OCI-LY1 (cell line): ENCODE results near the gene TIMM13.

Source experiments
- H2AFZ ChIP-seq: fragments of 200-600 bp; sonication (generic), shearing (Covaris generic); 2 replicates; pipeline ENCODE4 v1.6.0; 2014; ENCODE audit warnings: antibody characterized with exemption, mild to moderate bottlenecking, low read length
- H3F3A ChIP-seq: fragments of 200-600 bp; sonication (generic), shearing (Covaris generic); 2 replicates; pipeline ENCODE4 v1.6.0; 2014; ENCODE audit warnings: mild to moderate bottlenecking, antibody characterized with exemption, low read length, moderate library complexity; ENCODE audit not compliant: insufficient read depth
- H3K27ac ChIP-seq: fragments of 200-600 bp; sonication (generic); 2 replicates; pipeline ENCODE4 v1.5.1; 2014; ENCODE audit warnings: low read length, mixed run types, mild to moderate bottlenecking, low read depth; ENCODE audit not compliant: poor library complexity, severe bottlenecking
- H3K27me3 ChIP-seq: fragments of 200-600 bp; sonication (generic); 2 replicates; pipeline ENCODE4 v1.6.0; 2014; ENCODE audit warnings: antibody characterized with exemption, mild to moderate bottlenecking, low read length, moderate library complexity; ENCODE audit not compliant: insufficient read depth
- H3K36me3 ChIP-seq: fragments of 200-600 bp; sonication (generic); 2 replicates; pipeline ENCODE4 v1.6.1; 2014; ENCODE audit warnings: mild to moderate bottlenecking, antibody characterized with exemption, low read length, moderate library complexity, mixed read lengths; ENCODE audit not compliant: insufficient read depth
- H3K4me1 ChIP-seq: fragments of 200-600 bp; sonication (generic); 2 replicates; pipeline ENCODE4 v1.5.1; 2014; ENCODE audit warnings: mild to moderate bottlenecking, low read length, moderate library complexity; ENCODE audit not compliant: insufficient read depth, severe bottlenecking
- H3K4me2 ChIP-seq: fragments of 200-600 bp; sonication (generic), shearing (Covaris generic); 2 replicates; pipeline ENCODE4 v1.6.1; 2014; ENCODE audit warnings: low read length
- H3K4me3 ChIP-seq: fragments of 200-600 bp; sonication (generic); 2 replicates; pipeline ENCODE4 v1.5.1; 2014; ENCODE audit warnings: low read length, low read depth, mild to moderate bottlenecking, mixed read lengths; ENCODE audit not compliant: poor library complexity, severe bottlenecking
- H3K79me2 ChIP-seq: fragments of 200-600 bp; shearing (Covaris generic); 2 replicates; pipeline ENCODE4 v1.6.1; 2016; ENCODE audit warnings: mixed run types, low read length, mixed read lengths; ENCODE audit not compliant: insufficient read depth
- H3K9ac ChIP-seq: fragments of 200-600 bp; sonication (generic), shearing (Covaris generic); 2 replicates; pipeline ENCODE4 v1.6.1; 2014; ENCODE audit warnings: mild to moderate bottlenecking, low read length, mixed read lengths
- H3K9me2 ChIP-seq: fragments of 200-600 bp; sonication (generic), shearing (Covaris generic); 2 replicates; pipeline ENCODE4 v1.6.1; 2014; ENCODE audit warnings: low read depth, mild to moderate bottlenecking, low read length, mixed read lengths
- H3K9me3 ChIP-seq: fragments of 200-600 bp; shearing (Covaris generic); 2 replicates; pipeline ENCODE4 v1.6.1; 2014; ENCODE audit warnings: low read length, mixed read lengths
- H4K20me1 ChIP-seq: fragments of 200-600 bp; sonication (generic), shearing (Covaris generic); 2 replicates; pipeline ENCODE4 v1.6.0; 2016; ENCODE audit warnings: mild to moderate bottlenecking, low read length; ENCODE audit not compliant: insufficient read depth
- EZH2 ChIP-seq: fragments of 200-600 bp; sonication (generic), shearing (Covaris generic); IDR thresholded peaks from 2 replicates; pipeline ENCODE4 v1.8.0; 2017; ENCODE audit warnings: borderline replicate concordance, mixed run types, mild to moderate bottlenecking, antibody characterized with exemption, low read length, moderate library complexity, mixed read lengths
- TF ChIP-seq, protein P1 (sequence below): fragments of 200-600 bp; sonication (generic), shearing (Covaris generic); IDR thresholded peaks from 2 replicates; pipeline ENCODE4 v1.5.1; 2017; ENCODE audit warnings: mild to moderate bottlenecking, antibody characterized with exemption, low read length, moderate library complexity, mixed read lengths

The TIMM13 gene

DNA sequence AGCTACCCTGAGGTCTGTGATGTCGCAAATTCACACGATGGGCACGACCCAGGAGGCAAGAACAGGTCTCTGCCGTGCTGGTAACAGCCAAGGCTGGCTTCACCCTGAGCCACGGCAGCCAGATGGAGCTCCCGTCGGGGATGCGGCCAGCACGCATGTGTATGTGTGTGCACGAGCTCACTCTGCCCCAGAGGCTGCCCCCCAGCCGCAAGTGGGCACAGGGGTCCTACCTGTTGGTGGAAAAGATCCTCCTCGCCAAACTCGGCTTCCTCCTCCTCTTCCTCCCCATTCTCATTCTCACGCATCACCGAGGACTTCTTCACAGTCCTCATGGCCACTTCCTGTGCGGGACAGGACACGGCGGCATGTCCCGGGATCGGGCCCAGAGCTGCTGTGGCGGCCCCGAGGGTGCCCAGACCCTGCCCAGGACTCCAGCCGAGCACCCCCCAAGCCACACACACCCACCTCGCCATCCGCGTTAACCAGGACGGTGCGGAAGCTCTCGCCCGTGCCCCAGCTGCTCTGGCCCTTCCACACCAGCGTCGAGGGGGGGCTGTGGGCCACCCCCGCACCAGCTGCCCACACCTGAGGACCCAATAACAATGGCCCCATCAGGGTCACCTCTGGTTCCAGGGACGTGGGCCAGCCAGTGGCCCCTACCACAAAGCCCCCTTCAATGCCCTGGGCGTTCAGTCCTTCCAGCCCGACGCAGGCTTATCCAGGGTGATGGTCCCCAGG, 4.1 kb upstream of the TIMM13 start:
- H3K4me1 ChIP-seq: peaks cover 16% of the 10 kb centered on the region

DNA sequence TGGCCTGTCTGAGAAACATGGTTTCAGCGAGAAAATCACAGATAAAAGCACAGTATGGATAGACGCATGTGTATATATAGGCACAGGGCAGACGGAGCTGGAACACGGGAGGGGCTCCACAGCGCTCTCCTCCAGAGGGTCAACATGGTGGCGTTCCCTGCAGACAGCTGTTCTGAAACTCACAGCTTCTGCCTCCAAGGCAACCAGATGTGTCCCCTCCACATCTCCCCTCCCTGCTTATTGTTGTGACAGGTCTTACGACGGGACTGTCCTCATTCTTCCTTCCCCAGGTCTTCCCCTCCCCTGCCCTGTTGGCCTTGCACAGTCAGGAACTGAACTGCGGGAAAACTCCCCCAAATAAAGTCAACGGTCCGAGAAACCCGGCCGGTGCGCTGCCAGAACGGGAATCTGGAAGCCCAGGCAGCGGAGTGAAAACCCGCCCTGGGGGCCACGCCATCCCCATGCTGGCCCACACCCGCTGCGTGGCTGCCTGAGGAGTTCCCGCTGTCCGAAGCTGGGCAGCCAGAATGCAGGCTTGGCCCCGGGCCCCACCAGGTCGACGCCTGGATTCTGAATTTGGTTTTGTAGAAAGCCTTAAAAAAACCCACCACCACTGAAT, 2.6 kb upstream of the TIMM13 start:
- Histone ChIP-seq H3K79me2 (peaks cover 14% of the 10 kb centered on the region), H4K20me1 (no peaks in the 10 kb centered on the region), H3F3A (no peaks in the 10 kb centered on the region), H3K4me1 (peaks cover 26% of the 10 kb centered on the region), H3K9me2 (no peaks in the 10 kb centered on the region), H3K4me3 (no peak overlapping the region), H3K9me3 (no peaks in the 10 kb centered on the region), H3K4me2 (no peak overlapping the region), H2AFZ (no peak overlapping the region), H3K9ac (no peak overlapping the region), H3K36me3 (peaks cover 66% of the 10 kb centered on the region), H3K27ac (no peak overlapping the region), H3K27me3 (no peaks in the 10 kb centered on the region)
- no peak for TF ChIP-seq EZH2
- TF ChIP-seq, protein P1, sequence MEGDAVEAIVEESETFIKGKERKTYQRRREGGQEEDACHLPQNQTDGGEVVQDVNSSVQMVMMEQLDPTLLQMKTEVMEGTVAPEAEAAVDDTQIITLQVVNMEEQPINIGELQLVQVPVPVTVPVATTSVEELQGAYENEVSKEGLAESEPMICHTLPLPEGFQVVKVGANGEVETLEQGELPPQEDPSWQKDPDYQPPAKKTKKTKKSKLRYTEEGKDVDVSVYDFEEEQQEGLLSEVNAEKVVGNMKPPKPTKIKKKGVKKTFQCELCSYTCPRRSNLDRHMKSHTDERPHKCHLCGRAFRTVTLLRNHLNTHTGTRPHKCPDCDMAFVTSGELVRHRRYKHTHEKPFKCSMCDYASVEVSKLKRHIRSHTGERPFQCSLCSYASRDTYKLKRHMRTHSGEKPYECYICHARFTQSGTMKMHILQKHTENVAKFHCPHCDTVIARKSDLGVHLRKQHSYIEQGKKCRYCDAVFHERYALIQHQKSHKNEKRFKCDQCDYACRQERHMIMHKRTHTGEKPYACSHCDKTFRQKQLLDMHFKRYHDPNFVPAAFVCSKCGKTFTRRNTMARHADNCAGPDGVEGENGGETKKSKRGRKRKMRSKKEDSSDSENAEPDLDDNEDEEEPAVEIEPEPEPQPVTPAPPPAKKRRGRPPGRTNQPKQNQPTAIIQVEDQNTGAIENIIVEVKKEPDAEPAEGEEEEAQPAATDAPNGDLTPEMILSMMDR: no peak

More for the DNA sequence above, 4.1 kb upstream of the TIMM13 start:
- H3K4me2 ChIP-seq: no peak overlapping the region
- H3K79me2 ChIP-seq: peaks cover 5% of the 10 kb centered on the region
- TF ChIP-seq, protein P1: no peak
- no peak for TF ChIP-seq EZH2
- no peak overlapping the region for H3K27ac ChIP-seq
- H3K9me2 ChIP-seq: no peaks in the 10 kb centered on the region
- H2AFZ ChIP-seq: no peak overlapping the region
- H3K9ac ChIP-seq: no peak overlapping the region
- no peak overlapping the region for H3K4me3 ChIP-seq
- no peaks in the 10 kb centered on the region for H4K20me1 ChIP-seq
- no peaks in the 10 kb centered on the region for H3K27me3 ChIP-seq
- no peaks in the 10 kb centered on the region for H3F3A ChIP-seq
- no peaks in the 10 kb centered on the region for H3K9me3 ChIP-seq
- peaks cover 59% of the 10 kb centered on the region for H3K36me3 ChIP-seq

DNA sequence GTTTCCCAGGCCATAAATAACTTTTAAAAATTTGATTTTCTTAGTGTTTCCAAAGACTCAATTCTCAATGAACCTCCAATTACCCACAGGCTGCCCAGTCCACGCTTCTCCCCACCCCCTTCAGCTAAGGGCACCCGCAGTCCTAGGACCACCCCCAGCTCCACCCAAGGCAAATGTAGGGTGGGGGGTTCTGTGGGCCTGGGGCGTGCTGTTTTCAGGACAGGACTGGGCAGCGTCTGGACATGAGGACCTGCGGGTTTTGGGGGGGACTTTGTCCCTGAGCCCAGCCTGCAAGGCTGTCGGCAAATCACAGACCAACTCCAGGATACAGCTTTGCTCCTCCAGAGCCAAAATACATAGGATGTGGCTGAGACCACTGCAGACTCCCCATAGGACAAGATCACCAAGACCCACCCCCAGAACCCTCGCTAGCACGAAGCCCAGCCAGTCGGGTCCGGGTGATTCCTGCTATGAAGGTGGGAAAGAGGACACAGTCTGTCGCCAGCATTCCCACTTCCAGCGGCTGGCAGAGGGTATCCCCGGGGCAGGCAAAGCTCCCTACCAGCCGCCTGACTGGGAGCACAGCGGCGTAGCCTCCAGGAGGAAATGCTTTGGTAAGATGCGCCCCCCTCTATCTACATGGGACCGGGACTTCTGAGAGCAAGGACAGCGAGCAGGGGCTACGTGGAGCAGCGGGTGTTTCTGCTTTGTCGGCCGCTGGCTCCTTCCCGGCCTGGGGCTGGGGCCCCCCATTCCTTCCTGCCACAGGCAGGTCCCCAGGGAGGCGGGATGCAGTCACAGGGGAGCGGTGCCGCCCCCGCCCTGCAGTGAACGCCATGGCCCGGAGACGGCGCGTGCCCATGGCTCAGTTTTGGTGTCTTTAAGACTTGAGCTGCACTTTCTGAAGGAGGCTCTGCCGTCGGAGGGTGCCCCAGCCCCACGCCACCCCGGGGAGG, 1.6 kb upstream of the TIMM13 start:
- Histone ChIP-seq H3K4me2 (peak overlapping the region; percentile 99), H3K4me1 (peaks cover 26% of the 10 kb centered on the region), H3K9me3 (no peaks in the 10 kb centered on the region), H2AFZ (no peak overlapping the region), H3K27me3 (no peaks in the 10 kb centered on the region), H3F3A (no peaks in the 10 kb centered on the region), H3K79me2 (peaks cover 14% of the 10 kb centered on the region), H4K20me1 (no peaks in the 10 kb centered on the region), H3K4me3 (no peak overlapping the region), H3K27ac (peak overlapping the region; percentile 83), H3K9ac (no peak overlapping the region; the same call in 1 of the 2 replicates), H3K9me2 (no peaks in the 10 kb centered on the region), H3K36me3 (peaks cover 60% of the 10 kb centered on the region)
- TF ChIP-seq, protein P1: no peak
- TF ChIP-seq EZH2: no peak
